GM12875 (cell line): ENCODE data around the gene SKIL.

ENCODE experiments used
- H3K4me3 ChIP-seq: one replicate; pipeline ENCODE4 v1.5.1; 2011; ENCODE audit warnings: low read depth, low read length, control low read depth
- CTCF ChIP-seq: IDR thresholded peaks from 2 replicates; pipeline ENCODE4 v1.5.1; 2011; ENCODE audit warnings: low read depth, mild to moderate bottlenecking, control low read depth, inconsistent platforms, low read length, moderate library complexity, borderline replicate concordance; ENCODE audit not compliant: insufficient read depth

The SKIL gene

DNA sequence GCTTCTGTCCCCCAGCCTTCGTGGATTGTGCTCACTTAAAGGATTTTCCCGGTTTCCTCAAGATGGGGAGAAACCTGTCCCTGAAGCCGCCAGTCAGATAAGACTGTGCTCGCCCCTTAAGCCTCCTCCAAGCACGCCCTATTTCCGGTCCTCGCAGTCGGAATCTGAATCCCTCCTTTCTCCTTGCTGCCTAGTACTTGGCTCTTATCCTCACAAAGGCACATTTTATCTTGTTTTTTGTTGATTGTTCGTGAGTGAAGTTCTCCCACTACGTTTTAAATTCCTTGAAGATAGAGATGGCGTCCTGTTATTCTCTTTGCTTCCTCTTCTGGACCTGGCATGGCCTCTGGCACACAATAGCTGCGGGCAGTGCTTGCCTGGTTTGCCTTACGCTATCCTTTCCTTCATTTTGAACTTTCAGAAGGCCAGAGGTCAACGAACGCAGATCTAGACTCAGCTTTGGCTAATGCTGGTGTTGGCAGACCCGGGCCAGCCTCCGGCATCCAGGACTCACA is 62.8 kb downstream of the SKIL start:
- H3K4me3 ChIP-seq, result no peak overlapping the region
- TF ChIP-seq CTCF, result no peak

DNA sequence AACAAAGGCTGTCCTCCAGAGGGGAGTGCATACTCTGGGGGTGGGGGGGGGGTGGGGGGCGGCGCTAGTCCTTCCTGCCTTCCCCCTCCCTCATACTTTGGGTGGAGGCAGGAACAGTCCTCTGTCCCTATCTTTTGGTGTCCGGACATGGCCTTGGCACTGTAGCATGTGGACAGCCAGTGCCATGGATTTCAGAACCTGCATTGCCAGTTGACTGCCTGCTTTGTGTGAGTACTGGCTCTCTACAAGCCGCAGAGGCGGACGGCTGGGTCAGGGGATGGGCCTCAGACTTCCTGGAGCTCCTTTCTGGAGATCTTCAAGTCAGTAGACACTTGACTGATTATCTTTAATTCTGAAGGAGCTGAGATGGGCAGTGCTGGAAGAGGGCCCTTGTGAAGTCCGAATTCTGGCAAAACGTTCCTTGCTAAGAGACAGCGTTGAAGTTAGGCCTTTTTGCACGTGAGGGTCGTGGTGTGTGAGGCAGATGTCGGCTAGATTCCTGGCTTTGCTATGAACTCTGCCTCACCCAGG is 63.7 kb downstream of the SKIL start:
- TF ChIP-seq CTCF, result no peak

GRCh38 chr3:170421758-170422157 is 64.2 kb downstream of the SKIL start:
- TF ChIP-seq CTCF, result no peak
- no peak overlapping the region for H3K4me3 ChIP-seq

More for the DNA sequence above, 63.7 kb downstream of the SKIL start:
- no peak overlapping the region for H3K4me3 ChIP-seq

DNA sequence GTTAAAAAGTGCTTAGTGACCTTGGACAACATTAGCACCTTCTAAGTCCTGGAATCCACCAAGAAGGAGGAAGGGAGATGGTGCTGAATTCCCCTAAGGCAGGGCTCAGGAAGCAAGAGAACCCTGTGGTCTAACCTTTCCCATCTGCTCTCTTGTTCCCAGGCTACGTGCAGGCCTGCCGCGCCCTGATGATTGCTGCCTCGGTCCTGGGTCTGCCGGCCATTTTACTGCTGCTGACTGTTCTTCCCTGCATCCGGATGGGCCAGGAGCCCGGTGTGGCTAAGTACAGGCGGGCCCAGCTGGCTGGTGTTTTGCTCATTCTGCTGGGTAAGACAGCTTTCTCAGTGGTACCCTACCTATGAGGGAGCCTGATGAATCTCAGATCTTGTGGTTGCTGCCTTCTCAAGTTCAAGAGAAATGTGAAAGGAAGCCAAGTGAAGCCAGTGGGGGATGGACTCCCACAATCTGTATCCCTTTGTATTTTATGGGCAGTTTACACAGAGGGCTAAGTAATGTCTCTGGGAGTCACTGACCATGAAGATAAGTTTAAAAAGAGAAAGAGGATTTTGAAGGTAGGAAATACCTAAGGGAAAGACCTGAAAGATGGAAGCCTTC is 65.6 kb downstream of the SKIL start:
- no peak overlapping the region for H3K4me3 ChIP-seq
- TF ChIP-seq CTCF, result no peak

DNA sequence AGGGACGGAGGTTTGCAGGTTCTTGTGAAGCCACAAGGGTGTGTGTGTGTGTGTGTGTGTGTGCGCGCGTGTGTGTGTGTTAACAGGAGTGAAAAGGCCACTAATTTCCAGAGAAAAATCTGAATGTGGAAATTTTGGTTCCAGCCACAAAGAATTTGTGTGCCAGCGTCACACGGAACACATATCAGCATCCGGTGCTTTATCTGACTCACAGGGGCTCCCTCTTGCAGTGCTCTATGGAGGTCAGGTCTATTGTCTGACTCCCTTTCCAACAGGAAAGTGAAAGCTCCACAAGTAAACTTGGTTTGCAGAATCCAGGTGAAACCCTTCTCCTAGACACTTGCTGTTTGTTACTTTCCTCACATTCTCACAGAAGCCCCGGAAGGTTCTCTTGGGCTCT is 67.4 kb downstream of the SKIL start:
- no peak for TF ChIP-seq CTCF
- no peak overlapping the region for H3K4me3 ChIP-seq

DNA sequence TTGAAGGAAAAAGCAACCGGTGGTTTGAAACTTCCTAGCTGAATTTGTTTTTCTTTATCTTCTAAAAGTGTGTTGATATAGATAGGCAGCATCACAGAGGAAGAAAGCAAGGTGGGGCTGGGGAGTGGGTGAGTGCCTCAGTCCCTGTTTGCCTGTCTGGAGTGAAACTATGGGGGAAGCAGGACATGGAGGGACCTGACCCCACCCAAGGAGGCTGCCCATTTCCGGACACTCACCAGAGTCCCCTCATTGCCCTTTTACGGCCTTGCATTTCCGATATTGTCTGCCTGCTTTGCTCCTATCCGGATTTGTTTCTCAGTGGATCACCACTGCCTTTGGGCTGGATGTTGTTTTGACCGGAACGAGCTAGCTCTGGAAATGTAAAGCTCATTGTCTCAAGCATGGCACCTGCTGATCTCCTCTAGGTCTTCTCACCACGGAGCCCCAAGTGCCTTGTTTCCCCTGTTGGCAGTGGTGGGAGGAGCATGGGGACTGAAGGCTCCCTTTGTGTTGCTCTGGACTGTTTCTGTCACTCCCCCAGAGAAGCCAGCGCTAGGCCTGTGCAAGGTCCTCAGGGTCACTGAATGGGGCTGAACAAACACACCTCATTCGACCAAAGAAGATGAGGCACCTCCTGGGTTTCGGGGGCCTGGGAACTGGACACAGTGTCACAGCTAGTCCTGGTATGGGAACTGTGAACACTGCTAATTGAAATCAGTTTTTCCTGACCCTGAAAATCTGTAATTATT is 68.2 kb downstream of the SKIL start:
- no peak overlapping the region for H3K4me3 ChIP-seq
- no peak for TF ChIP-seq CTCF

- no peak for TF ChIP-seq CTCF
- H3K4me3 ChIP-seq, result no peak overlapping the region
Measured at GRCh38 chr3:170426240-170426797, 68.8 kb downstream of the SKIL start.
